Measurements from ENCODE around the gene NEK6.

DNA sequence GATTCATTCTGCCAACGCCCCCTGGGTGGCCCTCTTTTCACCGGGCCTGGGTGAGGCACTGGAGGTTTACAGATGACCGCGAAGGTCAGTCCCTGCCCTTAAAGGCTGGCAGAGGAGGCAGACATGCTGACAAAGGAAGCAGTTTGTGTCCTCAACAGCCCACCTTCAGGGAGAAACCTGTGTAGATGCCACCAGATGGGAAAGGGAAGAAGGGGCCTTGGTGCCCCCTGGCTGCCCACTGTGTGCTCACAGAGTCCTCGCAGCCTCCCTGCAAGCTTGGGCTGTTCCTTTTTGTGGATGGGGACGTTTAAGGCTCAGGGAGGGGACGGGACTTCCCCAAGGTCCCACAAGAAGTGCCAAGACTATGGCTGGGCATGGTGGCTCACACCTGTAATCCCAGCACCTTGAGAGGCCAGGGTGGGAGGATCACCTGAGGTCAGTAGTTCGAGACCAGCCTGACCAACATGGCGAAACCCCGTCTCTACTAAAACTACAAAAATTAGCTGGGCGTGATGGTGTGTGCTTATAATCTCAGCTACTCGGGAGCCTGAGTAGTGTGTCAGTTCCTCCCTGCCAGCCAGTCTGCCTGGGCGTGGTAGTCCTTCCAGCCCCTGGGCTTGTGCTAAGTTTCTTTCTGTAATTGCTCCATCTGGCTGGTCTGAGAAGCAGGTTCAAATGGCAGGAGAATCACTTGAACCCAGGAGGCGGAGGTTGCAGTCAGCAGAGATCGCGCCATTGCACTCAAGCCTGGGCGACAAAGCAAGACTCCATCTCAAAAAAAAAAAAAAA, 36.2 kb downstream of the NEK6 start:
- TF ChIP-seq POLR2A (IDR thresholded peaks at IDR 0.05; ENCODE audit: low read length) = no peak
- TF ChIP-seq GATA1 (IDR thresholded peaks at IDR 0.05; ENCODE audit: low read depth, low read length) = no peak
